IPS-NIHi7 (cell line): ENCODE data around the gene KCNIP4.

Experiments
- DNase-seq: peaks from one replicate; pipeline ENCODE4 v3.0.0; 2012; ENCODE audit warnings: mixed read lengths; ENCODE audit errors: extremely low spot score

KCNIP4 gene

GRCh38 chr4:21067351-21067750 lies 881.2 kb downstream of the KCNIP4 start:
- no peak for DNase-seq

DNA sequence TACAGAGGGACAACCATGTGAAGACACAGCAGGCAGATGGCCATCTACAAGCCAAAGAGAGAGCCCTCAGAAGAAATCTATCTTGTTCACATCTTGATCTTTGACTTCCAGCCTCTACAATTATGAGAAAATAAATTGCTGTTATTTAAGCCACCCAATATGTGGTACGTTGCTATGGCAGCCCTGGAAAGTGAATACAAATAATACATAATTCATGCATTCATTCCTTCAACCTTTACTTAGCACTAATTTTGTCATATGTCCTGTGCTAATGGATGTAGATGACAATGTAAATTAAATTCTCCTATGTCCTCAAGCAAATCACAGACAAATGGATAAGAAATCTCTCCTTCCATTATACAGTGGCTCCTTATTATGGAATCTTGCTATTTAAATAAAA lies 886.7 kb downstream of the KCNIP4 start:
- no peak for DNase-seq

DNA sequence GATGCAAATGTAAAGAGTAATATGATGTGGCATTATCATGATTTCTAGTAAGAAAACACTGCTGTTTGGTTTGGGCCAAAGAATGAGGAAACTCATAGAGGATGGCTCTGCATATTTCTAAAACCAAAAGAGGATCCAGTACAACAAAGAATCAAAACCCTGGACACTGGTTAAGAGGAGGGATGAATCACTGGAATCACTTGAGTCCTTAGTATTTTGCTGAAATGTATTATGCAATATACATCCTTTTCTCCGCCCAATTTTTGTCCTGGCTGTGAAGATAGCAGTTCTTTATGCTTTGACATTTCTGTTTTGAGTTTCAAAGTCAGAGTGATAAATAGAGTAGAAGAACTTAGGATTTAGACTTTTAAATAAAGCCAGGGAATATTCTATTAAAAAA lies 902.4 kb downstream of the KCNIP4 start:
- DNase-seq, result no peak

GRCh38 chr4:21045119-21045518 lies 903.5 kb downstream of the KCNIP4 start:
- DNase-seq, result no peak

DNA sequence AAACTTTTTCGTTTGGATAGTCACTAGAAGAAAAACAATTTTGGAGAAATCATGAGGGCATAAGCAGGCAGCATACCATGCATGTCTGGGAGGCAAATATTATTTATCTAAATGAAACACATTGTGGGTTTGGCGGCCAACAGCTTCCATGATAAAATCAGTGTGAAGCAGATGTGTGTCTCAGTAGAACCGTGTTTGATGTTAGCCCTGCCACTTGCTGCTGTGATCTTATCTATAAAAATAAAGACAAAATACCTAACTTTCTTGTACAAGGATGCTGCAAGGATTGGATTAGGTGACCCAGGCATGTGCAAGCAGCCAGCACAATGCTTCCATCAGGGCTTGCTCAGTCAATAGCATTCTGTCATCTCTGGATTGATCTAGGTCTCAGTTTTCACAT lies 906.9 kb downstream of the KCNIP4 start:
- DNase-seq, result no peak

DNA sequence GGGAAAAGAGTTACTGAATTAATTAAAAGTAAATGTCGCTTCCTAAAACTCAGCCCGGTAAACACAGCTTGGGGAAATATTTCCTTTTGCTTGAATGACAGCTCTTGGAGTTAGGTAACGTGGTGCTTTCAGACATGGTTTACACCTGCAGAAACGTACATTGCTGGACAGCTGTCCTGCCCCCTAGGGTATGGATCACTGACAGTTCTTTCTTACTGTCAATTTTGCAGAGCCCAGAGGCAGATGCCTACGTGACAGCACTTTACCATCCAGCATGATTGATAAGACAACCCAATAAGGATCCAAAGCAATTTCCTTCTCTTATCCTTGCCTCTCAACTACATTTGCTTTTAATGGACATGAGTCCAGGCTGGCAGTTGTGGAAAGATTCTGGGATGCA lies 913.8 kb downstream of the KCNIP4 start:
- DNase-seq, result no peak

DNA sequence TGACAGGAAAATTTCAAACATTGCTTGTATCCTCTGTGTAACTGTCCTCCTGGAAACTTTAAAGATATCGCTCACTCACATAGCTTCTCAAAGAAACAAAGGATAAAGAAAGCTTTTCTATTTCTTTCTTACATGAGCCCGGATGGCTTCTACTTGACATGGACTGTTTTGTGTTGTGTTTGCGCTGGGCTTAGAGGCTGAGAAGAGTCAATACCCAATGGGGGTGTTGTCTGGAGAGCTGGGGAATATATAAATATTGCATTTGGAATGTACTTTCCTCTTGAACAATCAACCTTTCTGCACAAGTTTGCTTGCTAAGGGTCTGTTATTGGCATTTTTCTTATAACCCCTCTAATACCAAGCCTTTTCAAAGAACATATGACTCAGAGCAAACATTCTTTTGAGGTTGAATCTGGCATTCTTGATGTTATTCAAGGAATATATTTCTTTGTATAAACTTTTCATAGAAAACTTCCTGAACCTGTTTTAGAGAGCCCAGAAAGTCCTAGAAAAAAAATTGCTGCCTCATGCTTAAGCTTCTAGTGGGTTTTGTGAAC lies 916.4 kb downstream of the KCNIP4 start:
- no peak for DNase-seq

DNA sequence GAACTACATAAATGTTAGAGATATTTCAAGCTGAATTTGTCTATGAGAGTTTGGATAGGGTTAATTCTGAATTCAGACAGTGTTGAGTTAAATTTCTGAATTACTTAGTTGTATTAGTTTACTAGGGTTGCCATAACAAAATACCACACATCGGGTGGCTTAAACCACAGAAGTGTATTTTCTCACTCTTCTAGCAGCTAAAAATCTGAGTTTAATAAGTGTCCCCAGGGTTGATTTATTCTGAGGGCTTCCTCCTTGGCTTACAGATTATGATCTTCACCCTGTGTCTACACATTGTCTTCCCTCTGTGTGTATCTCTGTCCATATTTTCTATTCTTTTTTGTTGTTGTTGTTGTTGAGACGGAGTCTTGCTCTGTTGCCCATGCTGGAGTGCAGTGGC lies 929.8 kb downstream of the KCNIP4 start:
- DNase-seq, result no peak

DNA sequence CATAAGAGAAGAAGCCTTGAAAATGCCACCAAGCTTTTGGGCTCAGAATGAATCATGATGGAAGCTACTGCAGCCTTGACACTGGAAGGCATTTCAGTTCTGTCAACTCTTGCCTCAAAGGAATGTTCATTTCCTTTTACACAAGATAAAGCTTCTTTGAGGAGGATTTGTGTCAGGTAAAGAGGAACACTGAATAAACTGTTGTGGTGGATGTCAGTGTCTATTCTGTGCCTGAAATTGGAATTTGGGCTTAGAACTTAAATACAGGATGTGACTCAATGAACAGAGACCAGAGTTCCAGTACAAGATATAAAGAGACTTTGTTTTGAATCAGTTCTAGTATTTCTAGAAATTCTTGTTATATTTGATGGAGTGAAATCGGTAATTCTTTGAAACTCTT lies 935.1 kb downstream of the KCNIP4 start:
- DNase-seq, result no peak

- DNase-seq, result no peak
These were observed 935.7 kb downstream of the KCNIP4 start for GRCh38 chr4:21012851-21013331.

- DNase-seq, result no peak
These were observed 937.5 kb downstream of the KCNIP4 start for GRCh38 chr4:21011106-21011505.

- no peak for DNase-seq
These were observed 938.6 kb downstream of the KCNIP4 start for GRCh38 chr4:21009956-21010355.

GRCh38 chr4:21005647-21006046 lies 942.9 kb downstream of the KCNIP4 start:
- no peak for DNase-seq

- no peak for DNase-seq
These were observed 945.6 kb downstream of the KCNIP4 start for GRCh38 chr4:21002976-21003375.

- no peak for DNase-seq
These were observed 946.3 kb downstream of the KCNIP4 start for GRCh38 chr4:21002286-21002685.

- no peak for DNase-seq
These were observed 947.1 kb downstream of the KCNIP4 start for GRCh38 chr4:21001490-21001889.

- no peak for DNase-seq
These were observed 950.7 kb downstream of the KCNIP4 start for GRCh38 chr4:20997886-20998285.

- no peak for DNase-seq
These were observed 953.0 kb downstream of the KCNIP4 start for GRCh38 chr4:20995610-20996009.

DNA sequence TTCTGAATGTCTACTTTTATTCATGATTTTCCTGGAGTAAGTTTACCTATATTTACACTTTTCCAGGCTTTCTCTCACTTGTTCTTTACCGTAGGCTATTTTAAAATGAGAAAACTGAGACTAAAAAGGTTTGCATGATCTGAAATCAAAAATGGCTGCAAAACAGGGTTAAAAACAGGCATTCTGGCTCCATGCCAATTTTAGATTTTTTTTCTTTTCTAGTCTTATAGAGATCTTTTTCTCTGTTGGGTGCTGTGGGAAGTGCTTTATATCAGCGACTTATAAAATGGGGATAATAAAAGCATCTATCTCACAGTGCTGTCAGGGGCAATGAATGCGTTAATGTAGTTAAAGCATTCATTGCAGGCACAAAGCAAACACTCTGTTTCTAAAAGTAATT lies 953.6 kb downstream of the KCNIP4 start:
- DNase-seq, result no peak

DNA sequence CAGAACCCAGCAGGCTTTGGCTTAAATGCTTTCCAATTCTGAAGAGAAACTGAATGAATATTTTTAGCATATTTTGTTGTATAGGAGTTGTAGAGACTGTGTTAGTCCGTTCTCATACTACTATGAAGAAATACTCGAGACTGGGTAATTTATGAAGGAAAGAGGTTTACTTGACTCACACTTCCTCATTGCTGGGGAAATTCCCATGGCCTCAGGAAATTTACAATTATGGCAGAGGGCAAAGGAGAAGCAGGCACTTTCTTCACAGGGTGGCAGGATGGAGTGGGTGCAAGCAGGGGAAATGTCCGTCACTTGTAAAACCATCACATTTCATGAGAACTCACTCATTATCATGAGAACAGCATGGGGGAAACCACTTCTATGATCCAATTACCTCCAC lies 956.6 kb downstream of the KCNIP4 start:
- DNase-seq, result no peak

- DNase-seq, result peak; percentile 19
These were observed 961.4 kb downstream of the KCNIP4 start for GRCh38 chr4:20987191-20987590.

DNA sequence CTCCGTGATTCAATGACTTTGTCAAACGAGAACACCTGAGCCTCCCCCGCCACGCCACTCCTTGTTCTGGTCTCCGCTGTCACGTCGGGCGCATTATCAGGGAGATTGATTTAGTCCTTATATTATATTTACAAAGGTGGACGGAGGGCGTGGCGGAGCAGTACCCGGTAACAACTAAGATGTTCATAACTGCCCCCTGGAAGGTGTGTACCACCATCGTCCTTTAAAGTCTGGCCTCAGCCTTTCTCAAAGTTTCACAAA lies 964.1 kb downstream of the KCNIP4 start:
- no peak for DNase-seq

DNA sequence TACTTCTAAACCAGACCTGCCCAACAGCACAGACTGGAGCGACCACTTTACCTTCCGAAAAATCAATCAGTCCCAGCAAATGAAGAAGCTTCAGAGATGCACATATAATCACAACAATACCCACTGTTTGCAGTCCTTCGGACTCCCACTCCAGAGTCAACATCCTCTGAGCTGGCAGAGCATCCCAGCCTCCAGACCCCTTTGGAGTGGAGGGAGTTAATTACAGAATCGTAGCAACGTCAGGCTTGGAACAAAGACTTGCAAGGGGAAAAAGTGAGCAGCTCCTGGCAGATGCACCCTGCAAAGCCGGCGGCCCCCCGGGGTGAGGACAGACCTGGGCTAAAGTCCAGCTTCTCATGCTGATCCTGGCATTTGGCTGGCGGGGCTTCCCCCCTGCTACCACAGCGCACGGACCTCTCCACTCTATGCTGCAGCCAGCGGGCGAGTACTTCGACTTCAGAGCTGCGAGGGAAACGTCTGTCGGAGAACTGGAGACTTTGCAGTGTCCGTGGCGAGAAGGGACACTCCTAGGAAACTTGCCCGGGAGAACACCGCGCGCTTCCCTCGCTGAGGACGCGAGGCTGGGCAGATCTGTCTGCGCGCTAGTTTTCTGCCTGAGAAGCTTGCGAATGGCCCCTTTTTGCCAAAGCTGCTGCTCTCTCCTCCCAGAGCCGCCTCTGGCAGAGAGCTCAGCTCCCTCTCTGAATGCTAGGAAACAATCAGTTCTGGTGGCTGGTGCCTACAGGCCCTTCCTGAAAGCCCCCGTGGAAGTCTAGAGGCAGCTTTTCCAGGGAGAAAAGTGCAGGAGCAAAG lies 964.6 kb downstream of the KCNIP4 start:
- DNase-seq, result peak; percentile 34

DNA sequence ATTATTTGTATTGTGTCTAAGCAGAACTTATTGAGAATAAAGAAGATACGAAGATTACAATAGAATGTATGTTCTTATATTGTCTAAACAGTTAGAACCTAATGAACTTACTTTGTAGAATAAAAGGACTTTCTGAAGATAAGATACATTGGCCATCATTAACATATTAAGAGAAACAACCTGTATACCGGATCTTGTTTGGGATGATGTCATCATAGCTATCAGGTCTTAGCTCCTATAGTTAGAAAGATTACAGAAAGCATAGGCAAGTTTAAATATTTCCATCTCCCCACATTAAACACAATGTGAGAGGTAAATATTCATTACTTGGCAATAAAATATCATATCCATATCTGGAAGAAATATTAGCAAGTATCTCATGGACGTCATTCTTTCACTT lies 966.0 kb downstream of the KCNIP4 start:
- no peak for DNase-seq
